Suppressor macrophage treated with lipopolysaccharide for 1 hour (primary cell): ENCODE measurements around the gene XIRP2.
"Not testable (repeated sequence)": the region's sequence is repeated elsewhere in the genome, so short reads cannot be mapped to it uniquely, and the experiment has no call there.

Experiments used
- DNase-seq, 3 donors: peaks; one replicate each; pipeline ENCODE4 v3.0.0-alpha.2; 2020 to 2022

Gene XIRP2

DNA sequence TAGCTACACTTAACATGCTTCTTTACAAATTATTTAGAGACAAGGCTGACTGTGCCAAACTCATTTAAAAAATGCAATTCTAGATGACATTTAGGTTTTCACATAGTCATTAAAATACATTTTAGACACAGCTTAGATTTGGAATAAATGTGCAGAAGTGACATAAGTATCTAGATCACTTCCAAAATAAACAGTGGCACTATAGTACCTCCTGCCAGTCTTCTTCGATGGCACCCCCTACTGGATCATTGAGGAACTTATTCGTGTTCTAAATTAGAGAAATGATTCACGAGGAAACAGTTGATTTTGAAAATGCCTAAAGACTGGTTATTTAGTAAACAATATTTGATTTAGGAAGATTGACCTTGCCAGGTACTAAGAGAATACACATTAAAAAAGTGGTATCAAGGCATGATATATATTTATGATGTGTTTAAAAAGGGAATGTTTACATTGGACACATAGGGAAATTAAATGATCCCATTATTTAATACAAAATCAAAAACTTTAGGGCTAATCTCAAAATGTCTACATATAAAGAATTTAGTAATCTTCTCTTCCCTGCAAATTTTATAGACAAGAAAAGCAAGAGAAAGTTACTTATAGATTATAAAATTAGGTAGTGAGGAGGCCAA, 323.9 kb downstream of the XIRP2 start:
- peak; percentile 72 to 79 (median 77) for DNase-seq

DNA sequence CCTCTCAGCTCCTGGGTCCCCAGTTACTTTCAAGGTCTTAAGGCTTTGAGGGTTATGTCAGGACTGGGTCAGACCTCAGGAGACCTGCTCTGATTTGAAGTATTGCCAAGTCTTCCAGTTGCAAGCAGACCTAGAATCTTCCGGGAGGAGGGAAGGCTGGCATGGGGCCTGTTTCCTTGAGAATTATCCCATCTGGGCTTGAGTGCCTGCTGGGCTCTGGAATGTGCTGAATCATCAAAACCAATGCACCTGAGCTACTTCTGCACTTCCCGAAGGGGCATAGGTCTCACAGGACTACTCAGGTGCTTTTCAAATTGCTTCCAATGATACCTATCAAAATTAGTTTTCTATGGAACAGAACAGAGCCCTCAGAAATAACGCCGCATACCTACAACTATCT, 327.3 kb downstream of the XIRP2 start:
- peak in 1 of 3 donors; percentile 16 for DNase-seq

DNA sequence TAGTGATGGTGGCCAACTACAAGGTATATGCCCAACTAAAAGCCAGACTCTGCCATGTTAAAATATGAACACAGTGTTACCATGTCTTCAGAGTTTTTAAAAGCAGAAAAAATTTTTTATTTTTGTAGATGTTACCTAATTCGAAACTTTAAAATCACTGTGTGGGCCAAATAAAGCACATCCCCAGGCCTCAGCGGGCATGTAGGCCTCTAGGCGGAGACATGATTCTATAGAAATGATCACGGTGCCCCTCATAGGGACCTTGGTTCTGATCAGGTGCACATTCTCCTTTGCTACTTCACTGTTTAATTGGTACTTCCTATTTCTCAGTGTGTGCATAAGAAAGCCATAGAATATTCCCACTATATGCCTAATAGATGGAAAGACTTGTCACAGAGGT, 349.2 kb downstream of the XIRP2 start:
- no peak for DNase-seq

DNA sequence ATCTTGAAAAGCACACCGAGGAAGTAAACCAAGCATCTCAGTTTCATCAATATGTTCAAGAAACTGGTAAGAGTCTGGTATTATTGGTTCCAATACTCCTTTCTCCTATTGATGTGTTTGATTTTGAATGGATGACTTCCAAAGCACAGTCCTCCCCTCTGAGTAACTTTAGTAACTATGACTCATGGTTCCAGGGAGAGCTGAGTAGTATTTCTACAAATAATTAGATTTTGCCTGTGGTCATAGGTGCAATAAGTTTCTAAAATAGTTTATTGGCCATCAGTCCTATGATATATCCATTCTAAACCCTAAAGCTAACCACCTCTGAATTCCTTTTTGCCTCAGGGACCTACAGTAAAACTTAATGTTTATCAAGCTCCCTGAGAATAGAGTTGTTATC, 352.4 kb downstream of the XIRP2 start:
- no peak for DNase-seq

DNA sequence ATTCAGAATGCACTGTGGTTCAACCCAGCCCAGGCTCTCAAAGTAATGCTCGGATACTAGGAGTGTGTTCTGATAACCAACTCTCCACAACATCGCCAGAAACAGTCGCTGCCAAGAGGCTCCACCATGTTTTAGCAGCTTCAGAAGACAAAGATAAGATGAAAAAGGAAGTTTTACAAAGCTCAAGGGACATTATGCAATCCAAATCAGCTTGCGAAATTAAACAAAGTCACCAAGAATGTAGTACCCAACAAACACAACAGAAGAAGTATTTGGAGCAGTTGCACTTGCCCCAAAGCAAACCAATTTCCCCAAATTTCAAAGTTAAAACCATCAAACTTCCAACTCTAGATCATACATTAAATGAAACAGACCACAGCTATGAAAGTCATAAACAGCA, 360.9 kb downstream of the XIRP2 start:
- DNase-seq, result peak in 1 of 3 donors; percentile 2

DNA sequence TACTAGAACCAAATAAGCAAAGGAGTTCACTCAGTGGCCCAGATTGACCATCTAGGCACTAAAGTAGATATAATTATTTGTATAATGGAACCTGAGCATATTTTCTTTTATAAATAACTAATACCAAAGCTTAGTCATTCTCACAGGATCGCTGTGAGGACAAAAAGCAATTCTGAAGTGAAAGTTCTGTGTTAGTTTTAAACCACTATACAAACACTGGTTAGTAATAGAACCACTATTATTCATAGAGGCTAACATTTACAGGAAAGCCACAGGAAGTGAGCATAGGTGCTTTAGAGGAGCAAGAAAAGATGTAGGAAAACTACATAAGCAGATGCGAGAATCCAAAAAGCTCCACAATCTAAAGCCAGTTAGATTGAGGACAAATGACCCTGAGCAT, 364.7 kb downstream of the XIRP2 start:
- DNase-seq, result no peak

DNA sequence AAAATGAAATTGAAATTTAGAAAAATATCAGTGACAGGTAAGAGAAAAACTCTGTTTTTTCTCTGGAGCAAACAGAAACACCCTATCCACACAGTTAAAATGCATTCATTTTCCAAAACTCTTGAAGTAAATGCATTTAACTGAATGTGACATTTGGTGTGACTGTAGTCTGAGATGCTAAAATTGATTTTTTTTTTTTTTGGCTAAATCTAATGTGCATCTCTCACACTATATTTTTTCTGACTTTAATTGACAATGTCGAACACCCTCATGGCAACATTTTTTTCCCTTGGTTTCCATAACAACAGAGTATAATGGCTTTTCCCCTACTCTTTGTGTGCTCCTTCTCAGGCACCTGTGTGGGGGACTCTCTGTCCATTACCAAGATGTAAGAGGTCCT, 366.4 kb downstream of the XIRP2 start:
- DNase-seq, result no peak

DNA sequence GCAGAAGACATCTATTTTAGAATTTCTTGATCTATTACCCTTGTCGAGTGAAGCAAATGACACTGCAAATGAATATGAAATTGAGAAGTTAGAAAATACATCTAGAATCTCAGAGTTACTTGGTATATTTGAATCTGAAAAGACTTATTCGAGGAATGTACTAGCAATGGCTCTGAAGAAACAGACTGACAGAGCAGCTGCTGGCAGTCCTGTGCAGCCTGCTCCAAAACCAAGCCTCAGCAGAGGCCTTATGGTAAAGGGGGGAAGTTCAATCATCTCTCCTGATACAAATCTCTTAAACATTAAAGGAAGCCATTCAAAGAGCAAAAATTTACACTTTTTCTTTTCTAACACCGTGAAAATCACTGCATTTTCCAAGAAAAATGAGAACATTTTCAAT, 370.4 kb downstream of the XIRP2 start:
- no peak for DNase-seq

DNA sequence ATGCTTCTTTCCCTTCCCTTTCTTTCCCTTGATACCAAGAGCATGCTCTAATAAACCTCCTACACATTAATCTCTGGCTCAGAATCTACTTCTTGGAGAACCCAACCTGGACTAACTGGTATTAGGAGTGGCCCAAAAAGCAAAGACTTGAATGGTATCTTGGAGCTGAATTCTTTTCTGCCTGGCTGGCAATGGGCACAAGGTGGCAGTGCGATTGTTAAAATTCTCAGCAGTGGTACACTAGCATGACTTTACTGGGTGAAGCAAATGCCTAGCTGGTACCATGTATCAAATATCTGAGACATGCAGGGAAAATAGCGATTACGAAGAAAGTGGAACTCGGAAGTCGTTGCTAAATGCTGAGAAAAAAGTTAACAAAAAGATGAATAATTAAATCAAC, 376.1 kb downstream of the XIRP2 start:
- DNase-seq, result no peak

DNA sequence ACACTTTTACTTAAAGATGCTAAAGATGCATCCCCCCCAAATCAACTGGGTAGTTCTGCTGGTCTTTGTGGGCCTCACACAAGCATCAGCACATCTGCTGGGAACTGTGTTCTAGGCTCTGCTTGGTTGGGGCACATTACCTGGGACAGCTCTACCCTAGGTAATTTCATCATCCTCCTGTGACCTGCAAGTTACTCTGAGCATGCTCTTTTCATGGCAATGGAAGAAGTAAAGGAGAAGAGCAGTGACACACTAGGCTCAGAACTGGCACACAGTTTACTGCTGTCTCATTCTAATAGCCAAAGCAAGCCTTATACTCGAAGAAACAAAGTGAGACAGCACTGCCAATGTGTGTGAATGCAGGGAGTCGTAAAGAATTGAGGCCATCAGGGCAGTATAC, 376.7 kb downstream of the XIRP2 start:
- no peak for DNase-seq

DNA sequence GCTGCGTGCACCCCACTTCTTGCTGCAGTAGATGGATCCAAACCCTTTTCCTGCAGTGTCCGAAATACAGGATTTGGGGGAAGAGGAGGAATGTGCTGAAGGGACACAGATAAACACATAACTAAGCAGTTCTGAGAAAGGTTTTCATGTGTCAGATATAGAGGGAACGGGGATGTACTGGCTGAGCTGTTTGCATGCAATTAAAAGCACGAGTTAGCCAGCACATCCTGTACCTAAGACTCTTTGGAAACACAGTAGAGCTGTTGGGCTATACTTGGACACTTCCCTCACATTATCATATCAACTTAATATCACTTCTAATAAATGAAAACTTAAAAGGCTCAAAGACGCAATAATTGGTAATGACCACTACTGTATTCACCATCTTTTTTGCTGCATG, 377.4 kb downstream of the XIRP2 start:
- DNase-seq, result no peak

DNA sequence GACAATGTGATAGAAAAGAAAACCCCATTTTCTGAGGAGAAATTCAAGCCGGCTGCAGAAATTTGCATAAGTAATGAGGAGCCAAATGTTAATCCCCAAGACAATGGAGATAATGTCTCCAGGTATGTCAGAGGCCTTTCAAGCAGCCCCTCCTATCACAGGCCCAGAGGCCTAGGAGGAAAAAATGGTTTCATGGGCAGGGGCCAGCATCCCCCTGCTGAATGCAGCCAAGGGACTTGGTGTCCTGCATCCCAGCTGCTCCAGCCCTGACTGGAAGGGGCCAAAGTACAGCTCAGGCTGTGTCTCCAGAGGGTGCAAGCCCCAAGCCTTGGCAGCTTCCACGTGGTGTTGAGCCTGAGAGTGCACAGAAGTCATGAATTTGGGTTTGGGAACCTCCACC, 380.0 kb downstream of the XIRP2 start:
- not testable (repeated sequence) for DNase-seq

DNA sequence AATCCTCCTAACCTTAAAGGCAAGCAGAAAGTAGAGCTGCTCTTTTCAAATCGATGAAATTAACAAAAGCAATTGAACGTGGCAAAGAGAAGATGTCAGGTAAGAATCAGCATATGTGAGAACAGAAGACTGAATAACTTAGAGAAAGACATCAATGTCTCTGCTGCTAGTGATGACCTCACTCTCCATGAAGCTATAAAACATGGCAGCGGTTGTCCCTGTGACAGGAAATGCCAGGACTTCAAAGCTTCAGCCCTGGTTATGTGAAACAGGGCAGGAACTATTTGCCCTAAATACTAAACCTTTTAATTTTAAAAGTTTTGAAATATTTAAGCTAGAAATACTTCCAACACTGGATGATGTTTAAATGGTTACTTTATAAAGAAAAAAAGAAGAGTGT, 383.7 kb downstream of the XIRP2 start:
- no peak for DNase-seq

DNA sequence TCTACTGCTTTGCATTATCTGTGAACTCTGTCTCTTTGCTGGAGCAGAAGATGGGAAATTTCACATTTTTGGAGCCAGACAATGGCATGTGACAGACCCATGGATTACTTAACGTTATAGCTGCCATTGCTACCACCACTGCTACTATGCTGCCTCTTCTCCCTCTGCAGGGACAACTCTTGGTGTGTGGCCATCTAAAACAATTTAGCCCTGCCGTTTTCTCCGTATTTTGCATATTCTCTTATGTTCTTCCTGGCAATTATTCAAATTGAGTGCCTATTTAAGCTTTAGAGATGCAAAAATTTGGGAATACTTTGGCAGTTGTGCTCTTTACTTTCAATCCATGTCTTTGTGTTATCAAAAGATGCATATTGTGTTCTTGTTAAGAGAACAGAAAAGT, 386.8 kb downstream of the XIRP2 start:
- DNase-seq, result no peak

DNA sequence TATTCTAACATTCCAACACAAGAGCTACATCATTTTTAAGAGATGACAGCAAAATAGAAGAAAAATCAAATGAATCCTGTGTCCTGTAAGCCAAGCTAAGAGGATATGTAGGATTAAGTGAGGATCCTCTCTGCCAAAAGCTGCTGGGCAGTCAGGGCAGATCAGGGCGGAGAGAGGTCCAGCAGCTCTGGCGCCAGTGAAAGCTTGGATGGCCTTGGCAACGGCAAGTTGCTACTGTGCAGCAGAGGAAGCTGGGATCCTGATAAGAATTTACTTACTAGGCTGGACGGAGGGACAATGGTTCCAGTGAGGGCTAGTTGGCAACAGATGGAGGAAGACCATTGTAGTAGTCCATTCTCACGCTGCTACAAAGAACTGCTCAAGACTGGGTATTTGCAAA, 391.5 kb downstream of the XIRP2 start:
- no peak for DNase-seq

DNA sequence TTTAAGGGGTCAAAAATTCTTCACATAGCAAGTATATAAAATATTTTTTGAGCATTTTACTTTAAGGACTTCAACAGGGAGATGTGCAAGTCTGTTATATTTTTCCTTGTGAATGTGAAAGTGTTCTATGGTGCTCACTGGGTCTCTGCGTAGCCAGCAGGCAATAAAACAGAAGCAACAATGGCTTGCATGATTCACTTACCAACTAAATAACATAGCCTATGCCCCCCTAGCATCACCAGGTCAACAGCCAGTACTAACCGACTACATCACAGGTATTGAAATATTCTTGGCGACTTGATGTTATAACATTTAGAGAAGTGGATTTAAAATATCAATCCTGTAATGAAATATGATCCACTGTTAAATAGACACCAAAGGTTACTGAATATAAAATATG, 398.9 kb downstream of the XIRP2 start:
- no peak for DNase-seq

DNA sequence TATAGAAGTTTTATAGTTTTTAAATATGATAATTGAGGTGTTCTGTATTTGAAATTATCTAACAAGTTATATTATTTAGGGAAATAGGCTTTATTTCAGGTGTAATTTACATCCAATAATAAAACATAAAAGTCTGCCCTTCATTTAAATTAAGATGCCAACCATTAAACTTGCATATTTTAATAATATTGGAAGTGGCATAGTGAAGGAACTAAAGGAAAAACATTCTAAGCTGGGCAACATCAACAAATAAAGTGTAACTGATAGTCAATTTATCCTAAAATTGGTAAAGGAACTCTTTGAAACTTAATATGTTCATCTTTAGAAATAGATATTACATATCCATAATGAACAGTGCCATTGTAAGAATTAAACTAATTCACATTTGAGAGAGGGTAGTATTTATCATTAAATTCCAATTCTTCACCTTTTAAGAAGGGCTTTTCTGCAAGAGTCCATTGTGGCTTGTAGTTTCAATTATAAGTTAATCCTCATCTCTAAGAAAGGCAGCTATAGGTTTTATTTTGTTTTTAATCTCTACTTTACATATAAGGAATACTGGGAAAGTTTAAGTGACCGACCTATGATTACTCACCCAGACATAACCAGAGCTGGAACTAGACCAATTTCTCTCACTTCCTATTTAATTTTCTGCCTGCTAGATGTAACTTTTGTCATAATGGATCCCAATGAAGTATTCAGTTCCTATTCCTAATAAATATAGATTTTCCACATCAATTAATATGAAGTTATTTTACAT, 401.6 kb downstream of the XIRP2 start:
- peak; percentile 3 to 22 (median 21) for DNase-seq

DNA sequence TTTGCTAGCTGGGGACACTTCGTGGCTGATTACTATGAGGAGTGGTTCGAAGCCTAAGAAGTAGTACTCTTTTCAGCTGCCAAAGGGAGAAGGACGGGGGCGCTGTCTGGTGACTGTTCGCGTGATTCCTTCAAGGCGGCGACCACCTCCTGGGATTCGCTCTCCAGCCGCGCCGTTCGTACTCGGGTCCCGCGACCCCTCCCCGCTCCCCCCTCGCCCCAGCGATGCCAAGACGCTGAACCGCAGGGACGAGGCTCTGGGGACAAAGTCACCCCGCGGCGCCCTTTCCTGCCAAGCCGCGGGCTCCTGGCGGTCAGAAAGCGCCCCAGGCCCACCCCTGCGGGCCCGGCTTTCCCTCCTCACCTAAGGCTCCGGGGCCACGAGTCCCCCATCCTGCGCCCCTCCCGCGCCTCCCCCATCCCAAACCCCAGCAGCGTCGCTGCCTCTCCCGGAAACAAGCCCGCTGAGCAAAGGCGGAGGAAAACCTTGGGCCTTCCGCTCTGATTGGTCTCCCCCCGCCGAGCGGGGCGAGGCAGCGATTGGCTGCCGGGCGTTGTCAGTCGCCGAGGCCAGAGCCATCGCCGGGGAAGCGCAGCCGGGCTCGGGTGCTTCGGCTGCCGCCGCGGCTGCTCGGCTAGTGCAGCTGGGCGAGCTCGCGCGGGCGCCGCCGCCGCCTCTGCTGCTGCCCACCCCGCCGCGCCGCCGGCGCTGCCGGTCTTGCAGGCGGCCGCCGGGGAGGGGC, 404.3 kb downstream of the XIRP2 start, which contains the start of gene B3GALT1:
TSS of gene B3GALT1 (plus strand) at position 572 of the 742 bp plus-strand sequence.
- peak; percentile 80 to 90 (median 83) for DNase-seq

DNA sequence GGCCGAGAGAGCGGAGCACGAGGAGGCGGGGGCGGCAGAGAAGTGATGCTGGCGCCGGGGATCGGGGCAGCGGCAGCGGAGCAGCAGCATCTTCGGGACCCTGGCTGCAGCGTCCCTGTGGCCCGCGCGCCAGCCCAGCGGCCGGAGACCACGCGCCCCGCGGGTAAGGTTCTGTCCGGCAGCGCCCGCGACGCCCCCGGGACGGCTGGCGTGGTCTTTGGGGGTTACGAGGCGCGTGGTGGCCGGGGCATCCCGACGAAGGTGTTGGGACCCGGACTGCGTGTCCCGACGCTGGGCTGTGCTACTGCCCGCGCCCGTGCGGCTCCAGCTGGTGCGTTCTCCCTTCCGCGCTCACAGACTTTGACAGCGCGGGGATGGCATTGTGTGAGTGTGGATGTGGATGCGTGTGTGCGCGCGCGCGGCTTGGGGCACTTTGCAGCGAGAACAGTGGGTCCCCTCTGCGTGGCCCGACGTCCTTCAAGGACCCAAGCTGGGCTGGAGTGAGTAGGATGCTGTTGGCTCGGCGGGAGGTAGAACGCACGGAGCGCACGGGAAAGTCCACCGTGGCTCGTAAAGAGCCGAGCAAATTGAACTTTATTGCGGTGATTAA, 405.0 kb downstream of the XIRP2 start:
- peak in 2 of 3 donors; percentile 5 to 31 for DNase-seq

DNA sequence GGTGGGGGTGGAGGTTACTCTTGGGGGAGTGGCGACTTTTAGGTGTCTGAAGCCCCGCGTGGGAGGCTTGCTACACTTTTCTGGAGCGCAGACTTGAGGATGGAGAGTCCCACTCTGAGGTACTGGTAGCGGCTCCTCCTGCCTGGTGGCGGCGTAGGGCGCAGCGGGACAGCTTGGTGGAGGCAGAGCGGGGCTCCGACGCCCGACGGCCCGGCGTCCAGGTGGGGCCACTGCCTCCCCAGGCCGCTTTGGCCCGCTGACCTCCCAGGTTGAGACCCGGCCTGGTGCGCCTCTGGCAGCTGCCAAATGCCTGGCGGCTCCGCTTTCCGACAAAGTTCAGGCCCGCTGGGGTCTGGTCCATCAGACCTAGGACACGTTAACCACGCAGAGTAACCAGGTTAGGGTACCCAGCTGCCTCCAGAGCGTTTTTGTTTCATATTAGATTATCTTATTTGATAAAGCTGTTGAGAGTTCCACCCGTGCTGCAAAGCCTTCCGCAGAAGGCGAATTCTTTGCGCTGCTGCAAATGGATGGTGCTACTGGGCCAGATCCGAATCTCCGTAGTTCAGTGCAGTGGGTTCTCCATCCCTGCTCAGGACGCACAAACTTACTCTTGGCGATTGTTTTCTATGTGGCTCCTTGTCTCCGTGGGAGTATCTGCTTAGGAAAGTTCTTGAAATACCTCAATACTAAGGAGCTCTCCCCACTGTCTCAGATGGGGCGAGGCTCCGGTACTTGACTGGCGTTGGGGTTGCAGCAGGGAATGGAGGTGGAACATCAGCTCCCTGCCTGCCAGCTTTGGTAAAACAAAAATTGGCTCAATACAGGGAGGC, 405.9 kb downstream of the XIRP2 start:
- DNase-seq, result peak in 2 of 3 donors; percentile 12 to 14

DNA sequence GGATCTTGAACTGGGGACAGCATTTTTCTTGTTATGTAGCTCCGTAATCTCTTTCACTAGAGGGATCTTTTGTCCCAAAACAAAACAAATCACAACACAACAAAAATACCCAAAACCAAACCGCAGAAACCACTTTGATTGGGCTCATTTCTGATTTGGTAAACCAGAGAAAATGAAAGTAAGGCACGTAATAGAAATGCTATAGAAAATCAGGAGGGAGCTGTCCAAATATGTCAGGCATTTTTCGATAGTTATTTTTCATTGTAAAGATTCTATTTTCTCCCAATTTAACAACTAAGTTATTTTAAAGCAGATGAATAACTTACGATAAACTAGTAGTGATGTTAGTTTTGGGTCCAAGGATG, 406.5 kb downstream of the XIRP2 start:
- peak in 1 of 3 donors; percentile 15 for DNase-seq

DNA sequence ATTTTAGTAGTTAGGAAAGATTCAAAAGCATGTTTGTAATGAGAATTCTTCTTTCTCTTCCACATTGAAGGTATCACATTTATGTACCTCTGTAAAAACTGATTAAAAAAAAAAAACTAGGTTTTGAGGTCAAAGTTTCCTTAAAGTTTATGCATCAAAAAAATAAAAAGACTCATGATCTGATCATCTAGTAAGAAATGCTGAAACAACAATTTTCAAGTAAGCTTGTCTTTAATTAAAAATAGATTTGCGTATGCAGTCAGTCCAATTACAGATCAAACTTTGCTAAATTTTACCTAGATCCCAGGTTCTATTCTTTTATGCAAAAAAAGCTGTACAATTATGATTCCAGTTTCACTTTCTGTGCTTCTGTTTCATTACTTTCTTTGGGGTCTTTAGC, 409.0 kb downstream of the XIRP2 start:
- DNase-seq, result no peak

DNA sequence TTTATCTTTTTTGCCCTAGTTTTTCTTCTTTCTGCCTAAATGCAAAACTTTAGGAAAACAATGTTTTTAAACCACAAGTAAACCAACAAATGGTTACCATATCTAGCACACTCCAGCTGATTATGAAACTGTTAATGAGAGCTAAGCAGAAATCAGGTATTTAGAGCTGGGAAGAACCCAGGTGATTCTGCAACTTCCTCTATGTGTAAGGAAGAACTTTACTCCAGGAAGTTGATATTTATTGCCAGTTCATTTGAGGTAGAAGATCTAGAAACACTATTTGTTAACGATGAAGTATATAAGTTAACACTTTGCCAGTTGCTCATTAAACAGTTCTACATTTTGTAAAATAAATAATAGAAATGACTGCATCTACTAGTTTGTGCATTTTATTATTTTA, 409.7 kb downstream of the XIRP2 start:
- no peak for DNase-seq
